ENCODE measurements around the gene BCO2.
A peak's percentile ranks its signal among the peaks of the same experiment; 100 is the strongest.
"Not testable (repeated sequence)": the region's sequence is repeated elsewhere in the genome, so short reads cannot be mapped to it uniquely, and the experiment has no call there.

The BCO2 gene

DNA sequence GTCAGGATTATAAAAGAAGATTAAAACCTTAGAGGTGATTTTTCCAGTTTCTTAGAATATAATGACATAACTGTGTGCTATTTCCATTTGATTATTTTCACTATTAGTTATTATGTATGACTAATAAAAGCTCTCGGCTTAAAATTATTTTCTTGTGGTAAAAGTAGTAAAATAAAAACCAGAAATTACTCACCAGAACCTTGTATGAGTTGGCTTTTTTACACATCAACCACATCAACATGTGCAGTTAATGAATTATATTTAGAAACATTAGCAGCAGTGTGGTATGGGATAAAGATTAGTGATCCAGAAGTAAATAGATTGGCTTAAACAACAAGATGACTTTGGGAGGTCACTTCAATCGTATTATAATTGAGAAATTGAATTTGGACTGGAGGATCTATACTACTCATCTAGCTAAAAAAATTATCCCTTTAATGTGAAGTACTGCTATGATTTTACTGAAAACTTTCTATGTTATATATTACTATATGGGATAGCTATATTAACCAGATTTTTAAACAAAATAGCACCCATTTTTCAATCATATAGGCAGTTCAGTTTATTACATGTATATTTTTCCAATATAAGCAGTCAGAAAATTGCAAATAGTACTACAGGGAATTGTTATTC lies 2.8 kb upstream of the BCO2 start:
- DNase-seq = no peak

DNA sequence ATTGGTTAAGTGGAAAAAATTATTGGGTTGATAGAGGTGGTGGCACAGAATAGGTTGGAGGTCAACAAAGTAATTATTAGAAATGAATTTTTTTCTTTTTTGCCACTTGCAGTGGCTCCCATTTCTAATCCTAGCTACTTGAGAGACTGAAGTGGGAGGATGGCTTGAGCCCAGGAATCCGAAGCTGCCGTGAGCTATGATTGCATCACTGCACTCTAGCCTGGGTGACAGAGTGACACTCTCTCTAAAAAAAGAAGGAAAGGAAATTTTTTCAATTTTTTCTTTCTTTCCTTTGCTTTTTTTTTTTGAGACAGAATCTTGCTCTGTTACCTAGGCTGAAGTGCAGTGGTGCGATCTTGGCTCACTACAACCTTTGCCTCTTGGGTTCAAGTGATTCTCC lies 2.2 kb upstream of the BCO2 start:
- no peak for DNase-seq

DNA sequence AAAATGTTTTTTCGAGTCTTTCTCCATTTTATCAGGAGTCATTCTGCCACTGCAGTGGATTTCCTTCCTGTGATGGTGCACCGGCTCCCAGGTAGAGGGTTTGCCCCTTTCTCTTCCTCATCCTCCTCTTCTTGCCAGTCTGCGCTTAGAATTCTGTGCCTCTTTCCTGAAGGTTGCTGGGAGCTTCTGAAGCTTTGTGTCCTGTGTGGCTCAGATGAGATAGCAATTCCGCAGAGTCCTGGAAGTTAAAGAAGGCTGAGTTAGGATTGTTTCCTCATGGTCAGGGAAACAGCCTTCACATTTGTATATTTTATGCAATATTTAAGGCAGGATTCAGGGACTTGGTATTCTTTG lies 264 bp downstream of the BCO2 start:
- no peak for DNase-seq

DNA sequence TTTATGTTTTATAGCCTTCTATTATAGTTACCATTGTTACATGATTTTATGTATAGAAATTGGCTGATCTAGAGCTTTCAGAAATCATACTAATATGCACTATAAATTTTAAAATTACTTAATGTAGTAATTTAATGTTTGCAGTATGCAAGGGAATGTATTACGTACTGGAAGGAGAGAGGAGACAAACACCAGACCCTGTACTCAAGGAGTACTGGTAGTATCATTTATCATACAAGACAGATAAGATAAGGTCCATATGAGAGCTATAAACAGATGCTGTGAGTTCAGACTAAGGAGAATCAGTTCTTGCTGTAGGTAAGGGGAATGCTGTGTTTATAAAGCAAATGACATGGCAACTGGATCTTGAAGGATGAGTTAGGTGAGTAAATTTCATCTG lies 765 bp downstream of the BCO2 start:
- DNase-seq = no peak

DNA sequence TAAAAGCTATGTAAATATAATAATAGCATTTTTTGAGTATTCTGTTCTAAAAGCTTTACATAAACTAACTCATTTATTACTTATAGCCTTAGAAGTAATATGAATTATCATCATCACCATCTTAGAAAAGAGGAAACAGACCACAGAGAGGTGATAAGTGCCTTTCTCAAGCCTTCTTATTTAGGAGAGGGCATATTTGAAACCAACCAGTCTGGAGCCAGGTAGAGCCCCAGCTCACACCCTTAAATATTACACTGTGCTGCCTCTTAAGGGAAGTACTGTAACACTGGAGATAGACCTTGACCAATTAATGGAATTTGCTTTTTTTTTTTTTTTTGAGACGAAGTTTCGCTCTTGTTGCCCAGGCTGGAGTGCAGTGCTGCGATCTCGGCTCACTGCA lies 2.3 kb downstream of the BCO2 start:
- no peak for DNase-seq

DNA sequence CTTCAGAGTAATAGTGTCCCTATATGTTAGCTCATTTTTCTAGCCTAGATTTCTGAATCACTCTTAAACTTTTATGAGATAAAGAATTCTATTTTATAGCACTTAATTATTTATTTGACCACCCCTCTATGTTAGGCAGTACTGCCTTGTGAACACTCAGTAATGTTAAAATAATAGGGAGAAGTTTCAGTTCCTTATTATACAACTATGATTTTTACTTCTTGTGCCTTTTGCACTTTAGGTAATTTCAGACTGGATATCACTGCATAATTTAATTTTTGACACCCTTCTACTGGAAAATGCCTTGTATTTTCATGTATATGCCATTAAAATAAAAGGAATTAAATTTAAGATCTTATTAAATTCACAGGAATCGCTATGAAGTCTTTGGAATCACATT lies 3.1 kb downstream of the BCO2 start:
- DNase-seq = no peak

DNA sequence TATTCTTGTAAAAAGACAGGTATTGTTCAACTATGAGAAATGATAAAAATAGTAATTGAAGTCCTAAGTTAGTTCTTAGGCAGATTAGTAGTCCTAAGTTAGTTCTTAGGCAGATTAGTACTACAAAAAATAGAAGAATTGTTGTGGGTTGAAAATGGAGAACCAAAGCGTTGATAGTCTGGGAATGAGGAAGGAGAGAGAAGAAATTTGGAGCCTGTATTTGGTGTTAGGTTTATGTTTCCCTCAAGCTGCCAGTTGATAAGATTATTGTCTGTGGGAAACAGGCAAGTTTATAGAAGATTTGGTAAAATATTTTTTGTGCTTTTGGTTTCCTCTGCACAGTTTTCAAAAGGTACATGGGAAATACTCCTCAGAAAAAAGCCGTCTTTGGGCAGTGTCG lies 3.6 kb downstream of the BCO2 start:
- DNase-seq = no peak

DNA sequence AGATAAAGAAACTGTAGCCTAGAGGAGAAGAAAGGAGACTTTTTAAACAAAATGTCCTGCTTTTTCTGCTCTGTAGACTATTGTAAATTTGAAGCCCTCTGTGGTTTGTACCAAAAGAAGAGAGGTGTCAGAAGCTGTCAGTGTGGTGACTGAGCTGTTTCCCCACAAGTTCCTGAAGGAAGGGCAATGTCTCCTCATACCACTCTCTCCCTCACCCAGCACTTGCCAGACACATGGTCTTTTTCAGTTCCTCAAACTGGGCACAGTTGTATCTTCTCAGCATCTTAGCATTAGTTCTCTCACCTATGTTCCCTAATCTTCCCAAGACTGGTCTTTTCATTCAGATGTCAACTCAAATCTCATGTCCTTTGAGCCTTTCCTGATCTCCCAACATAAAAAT lies 4.3 kb downstream of the BCO2 start:
- no peak for DNase-seq

DNA sequence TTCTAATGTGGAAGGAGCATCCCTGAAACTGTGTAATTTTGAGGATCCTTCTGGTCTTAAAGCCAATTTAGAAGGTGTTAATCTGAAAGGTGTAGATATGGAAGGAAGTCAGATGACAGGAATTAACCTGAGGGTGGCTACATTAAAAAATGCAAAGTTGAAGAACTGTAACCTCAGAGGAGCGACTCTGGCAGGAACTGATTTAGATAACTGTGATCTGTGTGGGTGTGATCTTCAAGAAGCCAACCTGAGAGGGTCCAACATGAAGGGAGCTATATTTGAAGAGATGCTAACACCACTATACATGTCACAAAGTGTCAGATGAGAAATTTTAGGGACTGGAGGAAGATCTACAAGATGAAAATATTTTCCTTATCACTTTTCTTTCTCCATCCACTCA lies 7.6 kb downstream of the BCO2 start:
- DNase-seq = no peak

DNA sequence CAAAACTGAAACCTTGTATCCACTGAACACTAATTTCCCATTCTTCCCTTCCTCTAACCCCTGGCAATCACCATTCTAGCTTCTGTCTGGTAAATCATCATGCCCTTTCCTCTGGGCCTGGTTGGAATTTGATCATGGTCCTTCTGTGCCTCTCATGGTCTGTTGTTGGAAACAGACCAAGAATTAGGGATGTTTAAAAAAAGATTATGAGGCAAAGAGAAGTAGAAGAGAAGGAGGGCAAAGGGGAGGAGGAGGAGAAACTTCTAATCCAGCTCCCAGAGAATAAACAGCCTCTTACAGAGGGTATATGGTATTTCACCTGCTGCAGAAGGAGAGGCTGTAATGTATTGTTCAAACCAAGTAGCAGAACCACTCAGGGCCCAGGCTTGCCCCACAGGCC lies 10.6 kb downstream of the BCO2 start:
- DNase-seq = no peak

DNA sequence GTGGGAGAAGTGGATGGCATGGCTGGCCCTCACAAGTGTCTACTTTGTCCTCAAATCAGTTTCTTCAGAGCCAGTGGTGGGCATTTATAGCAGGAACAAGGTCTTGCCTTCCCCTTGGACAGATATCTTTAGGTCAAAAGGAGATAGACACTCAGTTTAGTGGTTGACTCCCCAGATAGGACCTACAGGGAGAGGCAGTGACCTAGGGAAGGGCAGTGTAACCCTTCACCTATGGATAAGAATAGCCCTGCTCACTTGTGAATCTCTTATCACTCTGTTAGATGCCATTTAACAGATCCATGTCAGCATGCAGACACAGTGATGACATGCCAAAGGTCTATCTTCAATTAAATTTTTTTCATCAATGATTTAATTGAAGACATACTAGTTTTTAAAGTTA lies 11.0 kb downstream of the BCO2 start:
- no peak for DNase-seq

DNA sequence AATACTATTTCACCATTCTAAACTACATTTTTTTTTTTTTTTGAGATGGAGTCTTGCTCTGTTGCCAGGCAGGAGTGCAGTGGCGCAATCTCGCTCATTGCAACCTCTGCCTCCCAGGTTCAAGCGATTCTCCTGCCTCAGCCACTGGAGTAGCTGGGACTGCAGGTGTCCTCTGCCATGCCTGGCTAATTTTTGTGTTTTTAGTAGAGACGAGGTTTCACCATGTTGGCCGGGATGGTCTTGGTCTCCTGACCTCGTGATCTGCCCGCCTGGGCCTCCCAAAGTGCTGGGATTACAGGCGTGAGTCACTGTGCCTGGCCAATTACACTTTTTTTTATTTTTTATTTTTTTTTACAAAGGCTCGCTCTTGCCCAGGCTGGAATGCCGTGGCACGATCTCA lies 19.8 kb downstream of the BCO2 start:
- not testable (repeated sequence) for DNase-seq

DNA sequence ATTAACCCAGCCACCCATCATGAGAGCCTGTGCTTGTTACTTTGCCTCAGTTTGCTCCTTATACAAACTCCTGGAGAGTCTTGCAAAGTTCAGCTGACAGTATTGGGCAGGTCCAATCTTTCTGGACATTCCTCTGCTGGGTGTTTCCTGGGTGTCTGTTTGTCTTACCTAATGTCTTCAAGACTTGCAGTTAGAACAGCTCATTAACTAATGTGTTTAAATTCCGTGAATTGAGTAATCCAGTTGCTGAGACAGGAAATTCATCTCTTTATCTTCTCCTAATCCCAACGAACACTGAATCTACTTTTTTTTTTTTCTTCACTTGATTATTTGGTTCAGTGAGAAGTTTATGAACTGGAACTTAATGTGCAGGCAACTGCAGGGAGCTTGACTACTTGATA lies 20.6 kb downstream of the BCO2 start:
- DNase-seq = no peak

DNA sequence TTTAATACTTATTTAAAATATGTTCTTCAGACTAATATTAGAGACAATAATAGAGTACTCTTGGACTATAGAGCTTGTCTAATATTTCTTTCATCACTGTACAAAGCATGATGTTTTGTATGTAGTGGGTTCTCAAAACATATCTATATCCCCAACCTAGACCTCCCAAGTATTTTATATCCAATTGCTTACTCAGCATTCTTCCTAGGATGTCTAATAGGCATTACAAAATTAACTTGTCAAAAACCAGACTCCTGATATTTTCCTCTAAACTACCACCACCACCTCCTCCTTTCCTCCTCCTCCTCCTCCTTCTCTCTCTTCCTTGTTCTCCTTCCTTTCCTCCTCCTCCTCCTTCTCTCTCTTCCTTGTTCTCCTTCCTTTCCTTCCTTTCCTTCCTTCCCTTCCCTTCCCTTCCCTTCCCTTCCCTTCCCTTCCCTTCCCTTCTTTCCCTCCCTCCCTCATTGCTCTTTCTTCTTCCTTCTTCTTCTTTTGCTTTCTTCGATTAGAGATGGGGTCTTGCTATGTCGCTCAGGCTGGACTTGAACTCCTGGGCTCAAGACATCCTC lies 21.3 kb downstream of the BCO2 start:
- DNase-seq = no peak

DNA sequence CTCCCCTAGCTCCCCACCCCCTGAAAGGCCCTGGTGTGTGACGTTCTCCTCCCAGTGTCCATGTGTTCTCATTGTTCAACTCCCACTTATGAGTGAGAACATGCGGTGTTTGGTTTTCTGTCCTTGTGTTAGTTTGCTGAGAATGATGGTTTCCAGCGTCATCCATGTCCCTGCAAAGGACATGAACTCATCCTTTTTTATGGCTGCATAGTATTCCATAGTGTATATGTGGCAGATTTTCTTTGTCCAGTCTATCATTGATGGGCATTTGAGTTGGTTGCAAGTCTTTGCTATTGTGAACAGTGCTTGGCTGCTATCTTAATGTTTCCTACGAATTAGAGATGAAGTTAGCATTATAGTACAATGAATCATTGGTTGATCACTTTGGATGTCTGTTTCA lies 23.8 kb downstream of the BCO2 start:
- DNase-seq = not testable (repeated sequence)

DNA sequence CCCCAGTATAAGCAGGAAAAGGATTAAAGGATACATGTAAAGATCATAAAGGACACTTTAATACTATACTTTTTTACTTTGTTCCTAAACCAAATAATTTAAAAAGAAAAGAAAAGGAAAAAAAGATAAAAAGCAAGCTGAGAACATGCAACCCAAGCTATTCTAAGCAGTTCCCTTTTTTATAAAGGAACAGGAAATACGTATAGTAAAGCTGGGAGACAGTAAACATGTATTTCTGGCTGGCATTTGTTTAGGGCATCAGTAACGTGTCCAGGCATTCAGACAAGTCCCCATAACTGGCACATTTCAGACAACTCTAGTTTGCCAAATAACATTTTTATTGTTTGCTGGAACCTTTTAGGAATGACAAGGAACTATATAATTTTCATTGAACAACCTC lies 24.9 kb downstream of the BCO2 start:
- DNase-seq = no peak

DNA sequence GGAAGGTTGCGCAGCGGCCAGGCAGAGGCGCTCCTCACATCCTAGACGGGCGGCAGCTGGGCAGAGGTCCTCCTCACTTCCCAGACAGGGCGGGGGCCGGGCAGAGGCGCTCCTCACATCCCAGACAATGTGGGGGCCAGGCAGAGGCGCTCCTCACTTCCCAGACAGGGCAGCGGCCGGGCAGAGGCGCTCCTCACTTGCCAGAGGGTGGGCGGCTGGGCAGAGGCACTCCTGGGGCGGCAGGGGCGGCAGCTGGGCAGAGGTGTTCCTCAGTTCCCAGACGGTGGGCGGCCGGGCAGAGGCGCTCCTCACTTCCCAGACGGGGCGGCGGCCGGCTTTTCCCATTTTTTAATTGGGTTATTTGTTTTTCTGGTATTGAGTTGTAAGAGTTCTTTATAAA lies 30.8 kb downstream of the BCO2 start:
- DNase-seq = no peak

DNA sequence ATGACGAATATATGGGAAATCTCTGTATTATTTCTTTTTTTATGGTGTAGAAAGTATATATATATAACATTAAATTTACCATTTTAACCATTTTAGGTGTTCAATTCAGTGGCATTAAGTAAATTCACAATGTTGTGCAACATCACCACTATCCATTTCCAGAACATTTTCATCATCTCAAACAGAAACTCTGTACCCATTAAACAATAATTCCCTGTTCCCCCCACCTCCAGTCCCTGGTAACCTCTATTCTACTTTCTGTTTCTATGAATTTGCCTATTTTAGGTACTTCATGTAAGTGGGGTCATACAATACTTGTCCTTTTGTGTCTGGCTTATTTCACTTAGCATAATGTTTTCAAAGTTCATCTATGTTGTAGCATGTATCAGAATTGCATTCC lies 35.6 kb downstream of the BCO2 start:
- DNase-seq = no peak

DNA sequence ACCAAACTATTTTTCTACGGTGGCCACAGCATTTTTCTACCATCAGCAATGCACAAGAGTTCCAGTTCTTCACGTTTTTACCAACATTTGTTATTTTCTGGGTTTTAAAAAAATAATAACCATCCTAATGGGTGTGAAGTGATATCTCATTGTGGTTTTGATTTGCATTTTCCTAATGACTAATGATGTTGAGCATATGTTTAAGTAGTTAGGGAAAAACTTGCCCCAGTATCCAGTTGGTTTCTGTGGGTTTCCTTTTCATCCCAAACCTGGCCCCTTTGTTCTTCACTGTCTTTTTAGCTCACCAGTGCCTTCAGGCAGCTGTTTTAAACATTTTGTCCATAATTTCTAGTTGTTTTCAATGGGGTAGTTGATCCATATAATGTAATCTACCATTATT lies 36.2 kb downstream of the BCO2 start:
- no peak for DNase-seq

DNA sequence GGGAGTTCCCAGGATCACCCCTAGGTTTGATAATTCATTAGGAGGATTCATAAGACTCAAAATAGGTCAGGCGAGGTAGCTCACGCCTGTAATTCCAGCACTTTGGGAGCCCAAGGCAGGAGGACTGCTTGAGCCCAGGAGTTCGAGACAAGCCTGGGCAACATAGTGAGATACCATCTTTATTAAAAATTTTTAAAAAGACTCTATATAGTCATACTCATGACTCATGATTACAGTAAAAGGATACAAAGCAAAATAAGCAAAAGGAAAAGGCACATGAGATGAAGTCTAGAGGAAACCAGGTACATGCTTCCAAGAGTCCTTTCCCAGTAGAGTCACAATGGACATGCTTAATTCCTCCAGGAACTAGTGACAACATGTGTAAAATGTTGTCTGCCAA lies 37.0 kb downstream of the BCO2 start:
- no peak for DNase-seq

DNA sequence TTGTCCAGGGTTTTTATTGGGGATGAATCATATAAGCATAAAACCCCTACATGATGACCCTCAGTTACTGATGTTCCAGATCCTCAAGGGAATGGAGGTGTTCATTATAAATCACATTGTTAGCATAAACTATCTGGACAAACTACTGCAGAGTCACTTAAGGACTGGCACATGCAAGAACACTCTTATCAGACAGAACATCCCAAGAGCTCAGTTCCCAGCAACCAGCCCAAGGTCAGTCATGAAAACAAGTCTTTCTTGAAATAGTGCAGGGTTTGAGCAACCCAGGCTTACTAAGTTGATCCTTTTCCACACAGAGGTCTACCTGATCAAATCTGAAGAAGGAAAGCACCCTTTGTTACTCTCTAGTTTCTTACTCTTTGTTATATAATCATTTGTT lies 37.4 kb downstream of the BCO2 start:
- no peak for DNase-seq

DNA sequence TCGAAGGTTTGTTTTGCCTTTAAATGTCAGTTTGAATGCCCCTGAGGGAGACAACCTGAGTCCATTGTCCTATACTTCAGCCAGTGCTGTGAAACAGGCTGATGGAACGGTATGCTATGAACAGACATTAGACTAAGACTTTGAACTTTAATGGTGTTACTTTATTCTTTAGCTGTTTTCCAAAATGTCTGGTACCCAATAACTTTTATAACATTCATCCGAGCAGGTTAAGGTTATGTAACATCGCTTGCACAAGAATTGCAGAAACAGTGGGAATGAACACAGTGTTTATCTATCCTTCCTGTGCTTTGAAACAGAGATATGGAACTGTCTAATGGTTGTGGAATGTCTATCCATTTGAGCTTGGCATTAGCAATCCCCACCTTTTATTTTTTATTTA lies 38.4 kb downstream of the BCO2 start:
- DNase-seq = no peak

DNA sequence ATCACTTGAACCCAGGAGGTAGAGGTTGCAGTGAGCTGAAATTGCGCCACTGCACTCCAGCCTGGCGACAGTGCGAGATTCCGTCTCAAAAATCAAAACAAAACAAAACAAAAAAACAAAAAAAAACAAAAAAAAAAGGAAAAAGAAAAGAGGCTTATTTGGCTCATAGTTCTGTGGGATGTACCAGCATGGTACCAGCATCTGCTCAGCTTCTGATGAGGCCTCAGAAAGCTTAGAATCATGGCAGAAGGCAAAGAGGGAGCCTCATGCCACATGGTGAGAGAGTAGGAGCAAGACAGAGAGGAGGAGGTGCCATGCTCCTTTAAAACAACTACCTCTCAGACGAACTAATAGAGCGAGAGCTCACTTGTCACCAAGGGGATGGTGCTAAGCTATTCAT lies 40.3 kb downstream of the BCO2 start:
- no peak for DNase-seq

DNA sequence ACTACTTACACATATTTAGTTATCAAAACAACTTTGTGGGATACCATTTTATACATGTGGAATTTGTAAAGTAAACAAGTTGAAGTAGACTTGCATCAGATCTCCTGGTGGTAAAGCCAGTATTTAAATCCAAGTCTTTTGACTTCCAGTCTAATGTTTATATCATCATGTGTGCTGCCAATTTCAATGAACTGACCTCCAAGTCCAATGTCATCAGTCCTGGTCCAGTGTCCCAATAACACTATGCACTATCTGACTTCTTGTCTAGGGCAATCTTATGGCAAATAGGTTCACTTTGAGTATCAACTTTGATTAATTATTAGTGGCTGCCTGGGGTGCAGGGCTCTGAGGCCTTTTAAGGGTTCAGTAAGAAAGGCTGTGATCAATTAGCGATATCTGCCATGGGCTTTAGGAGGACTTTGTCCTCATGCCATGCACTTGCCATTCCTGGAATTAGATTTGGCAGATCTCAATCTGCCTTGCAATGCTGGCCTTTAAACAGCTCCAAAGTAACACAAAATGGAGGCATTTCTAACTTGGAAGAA lies 41.3 kb downstream of the BCO2 start:
- DNase-seq = no peak

DNA sequence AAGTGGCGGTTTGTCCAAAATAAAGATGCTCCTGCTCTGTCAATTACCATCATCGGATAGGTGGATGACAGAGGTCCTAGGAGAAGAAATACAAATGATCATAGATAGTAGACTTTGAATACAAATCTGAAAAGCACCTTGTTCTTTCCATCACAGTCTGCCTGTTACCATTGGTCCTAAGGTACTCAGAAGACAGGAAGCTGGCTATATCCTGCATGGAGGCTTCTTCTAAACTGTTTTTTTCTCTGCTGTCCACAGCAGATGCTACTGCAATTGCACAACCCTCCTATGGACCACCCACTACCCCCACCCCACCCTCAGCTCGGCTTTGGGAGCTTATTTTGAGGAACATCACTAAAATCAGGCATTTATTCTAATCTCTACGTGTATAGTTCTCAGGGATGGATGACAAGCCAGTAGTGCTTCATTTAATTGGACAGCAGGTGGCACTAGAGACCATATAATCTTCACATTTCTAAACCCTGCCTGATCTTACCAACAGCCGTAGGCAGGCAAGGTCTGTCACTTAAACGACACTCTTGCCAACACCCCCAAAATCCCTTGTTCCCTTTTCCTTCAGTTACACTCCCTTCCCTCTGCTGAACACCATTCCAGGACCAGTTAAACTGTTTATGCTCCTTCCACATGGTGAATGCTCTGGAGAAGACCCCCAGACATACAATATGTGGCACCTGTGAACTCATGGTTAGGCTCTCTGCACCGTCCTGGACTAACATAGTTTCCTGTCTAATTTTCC lies 44.3 kb downstream of the BCO2 start:
- DNase-seq = peak; percentile 3

All from NCI-H524 treated with DMSO at 0.1 percent for 48 hours (cell line).